Loucy (cell line): ENCODE data around the gene CYP2W1.

ENCODE experiments used
- EZH2phosphoT487 ChIP-seq: fragments of 200-600 bp; IDR thresholded peaks from 2 replicates; pipeline ENCODE4 v1.6.1; 2018; ENCODE audit warnings: antibody characterized with exemption, mild to moderate bottlenecking, moderate library complexity, borderline replicate concordance
- TF ChIP-seq, protein P1 (sequence below): fragments of 200-600 bp; sonication (generic); conservative IDR thresholded peaks from 2 replicates; pipeline ENCODE4 v1.5.1; 2014; ENCODE audit warnings: mild to moderate bottlenecking, antibody characterized with exemption, low read length

DNA sequence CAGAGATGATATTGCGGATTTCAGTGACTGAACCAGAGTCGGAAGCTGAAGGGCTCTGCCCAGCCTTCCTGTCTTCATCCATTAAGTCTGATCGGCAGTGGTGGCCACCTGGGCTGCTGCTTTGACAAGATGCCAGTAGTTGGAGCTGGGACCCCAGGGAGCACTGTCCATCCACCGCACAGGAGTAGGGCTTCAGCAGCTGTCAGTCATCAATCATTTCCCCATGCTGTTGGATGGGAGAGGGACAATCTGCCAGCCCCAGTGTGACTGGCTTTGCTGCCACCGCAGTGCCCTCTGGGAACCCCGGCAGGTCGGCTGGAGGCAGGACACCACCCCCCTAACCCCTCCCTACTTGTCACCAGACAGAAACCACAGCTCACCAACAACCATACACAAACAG, 38.4 kb downstream of the CYP2W1 start:
- TF ChIP-seq, protein P1, sequence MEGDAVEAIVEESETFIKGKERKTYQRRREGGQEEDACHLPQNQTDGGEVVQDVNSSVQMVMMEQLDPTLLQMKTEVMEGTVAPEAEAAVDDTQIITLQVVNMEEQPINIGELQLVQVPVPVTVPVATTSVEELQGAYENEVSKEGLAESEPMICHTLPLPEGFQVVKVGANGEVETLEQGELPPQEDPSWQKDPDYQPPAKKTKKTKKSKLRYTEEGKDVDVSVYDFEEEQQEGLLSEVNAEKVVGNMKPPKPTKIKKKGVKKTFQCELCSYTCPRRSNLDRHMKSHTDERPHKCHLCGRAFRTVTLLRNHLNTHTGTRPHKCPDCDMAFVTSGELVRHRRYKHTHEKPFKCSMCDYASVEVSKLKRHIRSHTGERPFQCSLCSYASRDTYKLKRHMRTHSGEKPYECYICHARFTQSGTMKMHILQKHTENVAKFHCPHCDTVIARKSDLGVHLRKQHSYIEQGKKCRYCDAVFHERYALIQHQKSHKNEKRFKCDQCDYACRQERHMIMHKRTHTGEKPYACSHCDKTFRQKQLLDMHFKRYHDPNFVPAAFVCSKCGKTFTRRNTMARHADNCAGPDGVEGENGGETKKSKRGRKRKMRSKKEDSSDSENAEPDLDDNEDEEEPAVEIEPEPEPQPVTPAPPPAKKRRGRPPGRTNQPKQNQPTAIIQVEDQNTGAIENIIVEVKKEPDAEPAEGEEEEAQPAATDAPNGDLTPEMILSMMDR = no peak
- no peak for TF ChIP-seq EZH2phosphoT487
